NCI-H774 (cell line): Measurements from ENCODE around the gene USP3.

ENCODE experiments used
- DNase-seq: peaks from one replicate; lab custom pipeline; 2025; lab: John Stamatoyannopoulos, UW

Gene USP3

DNA sequence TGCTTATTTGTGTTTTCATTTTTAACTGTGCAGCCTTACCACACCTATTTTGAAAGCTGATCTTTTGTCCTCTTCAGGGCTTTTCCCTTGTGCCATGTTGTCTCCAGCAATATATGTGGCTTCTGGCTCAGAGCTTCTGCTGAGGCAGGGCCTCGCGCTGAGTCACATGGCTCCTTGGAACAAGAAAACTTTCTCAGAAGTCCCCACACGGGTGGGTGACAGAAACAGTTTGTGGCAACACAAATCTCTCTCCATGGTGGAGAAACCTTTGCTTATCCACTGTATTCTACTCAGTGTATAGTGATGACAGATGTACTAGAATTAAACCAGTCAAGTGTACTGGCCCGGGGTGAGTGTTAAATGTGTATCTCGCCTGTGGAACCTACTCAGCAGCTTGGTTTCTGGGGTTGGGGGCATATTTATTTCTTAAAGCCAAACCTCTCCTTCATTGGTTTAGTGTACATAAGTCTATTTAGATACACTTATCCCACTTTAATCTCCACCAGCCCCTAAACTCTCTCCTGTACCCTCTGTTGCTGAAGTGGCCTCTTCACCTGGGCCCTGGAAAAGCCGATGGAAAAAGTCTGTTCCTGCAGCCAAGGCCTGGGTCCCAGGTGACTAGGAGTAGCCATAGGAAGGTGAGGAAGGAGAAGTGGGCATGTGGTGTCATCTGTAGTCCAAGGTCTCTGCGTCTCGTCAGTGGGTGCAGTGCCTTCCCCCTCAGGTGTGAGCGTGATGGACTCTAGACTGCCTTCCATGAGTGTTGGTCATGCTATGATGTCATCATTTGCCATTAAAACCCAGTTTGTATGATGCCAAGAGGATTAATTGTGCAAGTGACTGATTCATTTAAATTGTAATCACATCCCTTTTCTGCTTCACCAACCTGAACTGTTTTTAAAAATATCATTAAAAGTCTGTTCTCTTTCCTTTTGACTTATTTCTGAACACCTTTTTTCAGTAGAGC is 89.6 kb downstream of the USP3 start:
- no peak for DNase-seq

DNA sequence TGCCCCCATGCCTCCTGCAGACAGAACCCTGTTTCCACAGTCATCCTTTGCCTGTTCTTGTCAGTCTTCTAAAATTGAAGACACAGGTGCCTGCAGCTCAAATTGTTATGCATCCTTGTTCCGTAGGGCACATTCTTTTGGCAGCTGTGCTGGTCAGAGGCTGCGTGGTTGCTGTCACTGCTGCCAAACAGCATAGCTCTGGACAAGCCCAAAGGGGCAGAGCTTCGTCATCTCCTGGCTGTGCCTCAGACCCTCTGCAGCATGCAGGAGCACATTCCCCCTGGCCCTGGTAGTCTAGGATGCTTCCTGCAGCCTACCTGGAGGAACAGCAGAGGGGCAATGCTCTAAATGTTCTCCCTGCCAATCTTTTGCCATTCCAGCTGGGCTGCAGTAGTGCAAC is 90.7 kb downstream of the USP3 start:
- no peak for DNase-seq

DNA sequence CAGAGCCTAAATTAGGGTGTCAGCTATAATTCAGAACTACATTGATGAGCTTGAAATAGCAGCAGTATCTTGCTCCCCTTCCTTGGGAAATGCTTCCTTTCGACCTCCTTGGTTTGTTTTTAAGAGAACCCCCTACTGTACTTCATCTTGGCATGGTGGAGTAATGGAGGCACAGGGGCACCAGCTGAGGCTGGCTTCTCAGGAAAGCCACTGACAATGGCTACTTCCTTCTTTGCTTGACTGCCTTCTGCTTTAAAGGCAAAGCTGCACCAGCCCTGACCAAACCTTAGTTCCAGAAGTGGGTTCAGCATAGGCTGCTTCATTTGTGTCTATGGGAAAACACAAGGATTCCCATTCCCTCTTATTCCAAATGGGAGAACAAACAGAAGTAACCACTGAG is 91.3 kb downstream of the USP3 start:
- DNase-seq, result no peak

DNA sequence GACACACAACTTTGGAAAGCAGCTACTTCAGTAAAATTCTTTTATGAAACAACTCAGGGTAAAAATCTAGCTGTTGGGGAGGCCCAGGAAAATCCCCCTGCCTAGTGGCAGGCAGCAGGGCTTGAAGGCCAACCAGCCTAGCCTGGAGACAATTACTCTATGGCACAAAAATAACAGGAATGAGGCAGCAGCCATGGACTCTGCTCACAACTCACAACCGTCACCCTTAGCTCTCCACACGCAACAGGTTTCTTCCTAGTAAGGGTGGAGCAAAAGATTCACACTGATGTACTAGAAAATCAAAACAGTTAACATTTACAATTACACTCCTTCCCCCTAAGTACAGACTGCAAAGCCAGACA is 92.3 kb downstream of the USP3 start:
- no peak for DNase-seq

DNA sequence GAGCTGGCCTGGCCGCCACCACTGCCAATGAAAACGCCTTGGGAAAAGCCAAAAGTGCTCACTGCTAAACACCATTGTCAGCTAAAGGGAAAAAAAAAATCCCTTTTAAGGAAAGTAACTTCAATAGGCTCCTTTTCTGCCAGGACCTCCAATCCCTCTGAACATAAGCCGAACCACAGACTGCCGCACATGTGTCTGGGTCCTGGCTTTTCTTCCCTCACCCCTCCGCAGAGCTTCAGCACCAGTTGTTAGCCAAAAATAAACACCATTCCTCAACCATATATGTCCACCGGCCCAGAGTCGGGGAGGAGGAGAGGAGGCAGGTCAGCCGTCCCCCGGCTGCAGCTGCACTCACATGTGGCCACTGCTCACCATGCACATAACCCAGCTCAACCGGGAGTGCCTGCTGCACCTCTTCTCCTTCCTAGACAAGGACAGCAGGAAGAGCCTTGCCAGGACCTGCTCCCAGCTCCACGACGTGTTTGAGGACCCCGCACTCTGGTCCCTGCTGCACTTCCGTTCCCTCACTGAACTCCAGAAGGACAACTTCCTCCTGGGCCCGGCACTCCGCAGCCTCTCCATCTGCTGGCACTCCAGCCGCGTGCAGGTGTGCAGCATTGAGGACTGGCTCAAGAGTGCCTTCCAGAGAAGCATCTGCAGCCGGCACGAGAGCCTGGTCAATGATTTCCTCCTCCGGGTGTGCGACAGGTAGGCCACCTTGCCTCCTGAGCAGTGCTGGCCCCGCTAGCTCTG is 92.8 kb downstream of the USP3 start, which contains the start of gene FBXL22:
TSS of gene FBXL22 (plus strand) at position 350 of the 753 bp plus-strand sequence. CDS start at position 356, 6 bp downstream.
- DNase-seq, result peak; percentile 40

DNA sequence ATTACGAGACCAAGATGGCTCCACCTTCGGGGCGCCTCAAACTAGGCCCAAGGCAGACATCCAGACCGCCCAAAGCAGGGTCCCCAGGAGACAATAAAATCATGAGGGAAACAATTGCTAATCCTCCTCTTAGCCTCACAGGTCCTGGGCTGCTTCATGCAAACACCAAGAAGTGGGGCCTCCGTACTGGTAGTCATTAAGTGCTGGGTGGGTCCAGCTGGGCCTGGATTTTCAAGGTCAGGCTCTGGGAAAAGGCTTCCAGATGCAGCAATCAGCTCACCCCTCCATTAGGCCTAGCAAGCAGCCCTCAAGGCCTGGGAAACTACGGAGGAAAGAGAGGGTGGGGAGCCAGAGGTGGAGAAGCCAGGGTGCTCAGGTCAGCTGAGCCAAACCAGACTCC is 93.4 kb downstream of the USP3 start:
- no peak for DNase-seq

DNA sequence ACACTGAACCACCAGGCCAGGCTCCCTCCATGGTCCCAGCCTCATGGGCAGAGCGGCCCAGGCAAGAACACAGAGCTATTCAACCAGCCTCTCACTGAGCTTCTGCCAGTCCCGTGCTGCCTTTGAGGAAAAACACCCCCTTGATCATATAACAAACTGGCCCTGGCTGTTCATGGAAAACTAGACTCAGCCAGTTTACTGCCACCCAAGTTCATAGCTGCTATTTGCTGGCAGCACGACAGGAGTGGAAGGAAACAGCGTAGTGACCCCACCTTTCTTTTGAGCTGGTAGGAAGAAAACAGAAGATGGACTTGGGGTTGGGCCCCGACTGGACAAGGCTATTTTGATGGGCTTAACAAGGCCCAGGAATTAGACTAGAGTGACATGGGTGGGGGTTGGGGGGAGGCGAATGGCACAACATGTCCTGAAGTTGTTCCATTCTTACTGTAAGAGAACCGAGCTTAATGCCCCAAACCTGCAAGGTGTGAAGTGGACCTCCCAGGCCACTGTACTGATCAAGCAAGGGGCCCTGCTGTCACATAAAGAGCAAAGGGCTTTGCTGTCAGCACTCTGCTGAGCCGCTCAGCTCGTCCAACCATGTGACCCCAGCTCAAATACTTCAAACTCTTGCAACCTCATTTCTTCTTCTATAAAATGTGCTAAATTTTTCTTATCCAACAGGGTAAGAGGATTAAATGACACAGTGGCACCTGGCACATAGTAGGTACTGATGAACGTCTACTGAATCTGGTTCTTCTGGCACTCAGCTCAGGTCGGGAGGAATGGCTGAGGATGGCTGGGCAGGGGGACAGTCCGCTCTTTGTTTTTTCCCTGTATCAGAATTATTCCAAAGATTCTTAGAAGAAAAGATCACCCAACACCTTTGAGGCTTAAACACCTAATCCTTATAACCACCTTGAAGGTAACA is 94.3 kb downstream of the USP3 start:
- no peak for DNase-seq

DNA sequence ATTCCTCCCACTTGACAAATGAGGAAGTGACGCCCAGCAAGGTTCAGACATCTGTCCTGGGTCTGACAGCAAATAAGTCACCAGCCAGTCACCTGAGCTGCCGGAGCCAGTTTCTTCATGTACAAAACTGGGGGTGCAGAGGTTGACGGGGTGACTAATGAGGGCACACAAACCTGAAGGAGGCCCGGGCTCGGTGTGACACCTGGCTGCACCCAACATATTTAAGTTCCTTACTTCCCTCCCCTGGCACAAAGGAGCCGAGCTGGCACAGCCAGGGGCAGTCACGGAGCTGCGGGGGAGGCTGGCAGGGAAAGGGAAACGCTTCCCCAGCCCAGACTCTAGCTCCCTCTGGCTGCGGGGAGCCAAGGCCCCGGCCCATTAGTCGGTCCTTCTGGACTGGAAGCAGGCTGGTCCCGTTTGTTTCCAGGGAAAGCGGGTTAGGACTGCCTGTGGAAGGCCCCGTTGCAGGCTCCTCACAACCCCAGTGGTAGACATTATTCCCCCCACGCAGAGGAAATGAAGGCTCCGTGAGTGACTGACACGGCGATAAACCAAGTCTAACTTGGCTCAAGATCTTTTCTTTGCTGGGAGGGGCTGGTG is 95.1 kb downstream of the USP3 start:
- DNase-seq, result no peak

DNA sequence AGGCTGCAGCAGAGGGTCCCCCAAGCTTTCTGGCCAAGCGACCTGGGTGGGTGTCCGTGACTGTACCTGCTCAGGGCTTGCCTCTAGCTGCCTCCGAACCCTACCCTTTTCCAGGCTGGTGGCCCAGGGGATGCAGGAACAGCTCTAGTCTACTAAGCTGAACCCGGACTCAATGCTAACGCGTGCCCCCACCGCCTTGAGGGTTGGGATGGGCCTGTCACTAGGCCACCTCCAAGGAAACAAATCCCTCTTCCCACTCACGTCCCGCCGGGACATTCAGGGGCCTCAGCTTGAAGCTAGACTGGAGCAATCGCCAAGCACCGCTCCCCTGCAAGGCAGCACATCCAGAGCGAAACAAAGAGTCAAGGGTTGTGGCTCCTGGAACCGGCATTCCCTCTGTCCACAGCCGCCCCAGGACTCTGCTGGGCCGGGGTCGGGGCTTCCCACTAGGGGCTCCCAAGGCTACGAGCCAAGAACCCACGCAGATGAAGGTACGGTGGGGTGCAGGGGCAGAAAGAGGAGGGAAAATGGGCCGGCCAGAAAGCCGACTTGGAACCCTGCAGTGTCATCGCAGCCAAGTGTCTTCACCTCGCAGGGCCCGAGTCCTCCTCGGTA is 95.7 kb downstream of the USP3 start:
- no peak for DNase-seq

DNA sequence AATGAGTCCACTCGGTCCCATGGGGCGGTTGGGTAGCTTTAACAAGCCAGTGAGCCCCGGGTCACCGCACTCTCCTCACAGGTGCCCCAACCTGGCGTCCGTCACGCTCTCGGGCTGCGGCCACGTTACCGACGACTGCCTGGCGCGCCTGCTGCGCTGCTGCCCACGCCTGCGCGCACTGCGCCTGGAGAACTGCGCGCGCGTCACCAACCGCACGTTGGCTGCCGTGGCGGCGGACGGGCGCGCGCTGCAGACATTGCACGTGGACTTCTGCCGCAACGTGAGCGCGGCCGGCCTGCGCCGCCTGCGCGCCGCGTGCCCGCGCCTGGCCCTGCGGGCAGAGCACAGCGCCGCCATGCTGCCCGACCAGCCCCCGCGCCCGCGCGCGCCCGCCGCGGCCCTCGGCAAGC is 96.2 kb downstream of the USP3 start:
- peak; percentile 91 for DNase-seq

DNA sequence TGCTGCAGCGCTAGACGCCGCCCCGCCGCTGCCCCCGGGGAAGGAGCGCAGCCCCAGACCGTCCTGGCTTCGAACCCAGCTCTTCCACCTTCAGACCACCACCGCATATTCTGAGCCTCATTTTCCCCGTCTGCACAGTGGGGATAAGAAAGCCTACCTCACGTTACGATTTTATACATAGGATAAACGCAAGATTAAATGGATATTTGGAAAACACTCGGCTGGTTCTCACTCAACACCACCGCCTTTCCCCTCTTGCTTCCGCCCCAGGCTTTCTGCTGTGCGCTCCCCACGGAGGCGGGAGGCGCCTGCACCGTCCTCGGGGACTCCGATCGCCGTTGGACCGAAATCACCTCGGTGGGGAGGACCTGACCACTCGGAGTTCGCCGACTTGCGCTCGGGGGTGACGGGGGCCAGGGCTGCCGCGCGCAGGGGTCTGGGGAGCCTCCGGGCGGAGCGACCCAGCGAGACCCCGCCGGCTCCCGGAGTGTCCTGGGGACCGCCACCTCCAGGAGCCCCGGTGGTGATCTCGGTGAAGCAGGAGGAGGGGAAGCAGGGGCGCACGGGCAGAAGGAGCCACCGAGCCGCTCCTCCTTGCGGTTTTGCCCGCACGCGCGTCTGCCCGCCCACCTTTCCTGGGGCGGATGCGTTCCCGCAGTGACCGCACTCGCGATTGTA is 96.8 kb downstream of the USP3 start:
- DNase-seq, result no peak

DNA sequence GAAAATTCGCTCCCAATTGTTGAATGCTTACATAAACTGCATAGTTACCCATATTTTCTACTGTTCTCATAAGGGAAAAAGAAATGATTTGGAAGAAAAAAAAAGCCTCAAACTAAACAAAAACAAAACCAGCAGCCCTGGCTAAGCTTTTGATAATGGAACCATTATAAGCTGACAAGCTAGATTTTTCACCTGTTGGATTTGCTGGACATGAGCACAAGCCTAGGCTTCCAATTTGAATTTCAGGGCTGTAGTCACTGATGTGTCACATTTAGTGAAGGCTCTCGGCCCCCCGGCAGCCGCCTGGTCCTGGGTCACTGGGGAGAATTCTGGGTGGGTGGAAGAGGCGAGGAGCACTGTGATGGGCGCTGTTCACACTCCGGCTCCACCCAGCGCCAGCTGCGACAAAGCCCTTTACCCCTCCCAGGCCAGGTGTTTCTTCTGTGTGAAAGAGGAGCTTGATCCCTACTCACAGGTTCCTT is 97.4 kb downstream of the USP3 start:
- DNase-seq, result peak; percentile 52

DNA sequence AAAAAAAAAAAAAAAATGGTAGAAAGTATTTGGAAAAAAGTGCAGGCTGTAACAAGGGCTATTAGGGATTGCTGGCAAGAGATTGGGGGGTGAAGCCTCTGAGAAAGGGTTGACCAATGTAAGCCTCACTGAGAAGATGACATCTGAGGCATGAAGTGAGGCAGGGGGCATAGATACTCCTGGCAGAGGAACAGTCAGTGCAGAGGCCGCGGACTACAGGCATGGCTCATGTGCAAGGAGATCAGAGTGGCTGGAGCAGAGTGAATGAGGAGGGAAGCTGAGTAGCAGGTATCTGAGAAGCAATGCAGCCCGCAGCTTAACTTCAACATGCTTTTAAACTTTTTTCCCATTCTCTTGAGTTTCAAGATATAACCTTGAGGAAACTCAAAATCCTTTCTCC is 98.2 kb downstream of the USP3 start:
- DNase-seq, result no peak

DNA sequence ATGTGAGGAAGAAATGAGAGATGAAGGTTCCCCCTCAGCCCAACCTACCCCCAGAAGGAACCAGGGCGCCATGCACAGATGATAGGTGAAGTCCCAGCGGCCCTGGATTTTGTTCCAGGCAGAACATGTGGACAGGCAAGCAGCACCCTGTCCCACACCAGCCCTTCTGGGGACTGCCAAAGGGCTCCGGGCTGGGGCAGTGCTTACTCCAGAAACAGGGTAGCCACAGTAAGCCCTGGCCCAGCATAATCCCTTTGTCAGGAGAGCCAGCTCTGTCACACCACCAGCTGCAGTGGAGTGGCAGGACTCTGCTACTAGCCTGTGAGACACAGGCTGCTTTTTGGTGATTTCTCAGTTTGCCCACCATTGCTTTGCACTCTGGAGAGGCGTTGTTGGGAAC is 99.1 kb downstream of the USP3 start:
- DNase-seq, result no peak

DNA sequence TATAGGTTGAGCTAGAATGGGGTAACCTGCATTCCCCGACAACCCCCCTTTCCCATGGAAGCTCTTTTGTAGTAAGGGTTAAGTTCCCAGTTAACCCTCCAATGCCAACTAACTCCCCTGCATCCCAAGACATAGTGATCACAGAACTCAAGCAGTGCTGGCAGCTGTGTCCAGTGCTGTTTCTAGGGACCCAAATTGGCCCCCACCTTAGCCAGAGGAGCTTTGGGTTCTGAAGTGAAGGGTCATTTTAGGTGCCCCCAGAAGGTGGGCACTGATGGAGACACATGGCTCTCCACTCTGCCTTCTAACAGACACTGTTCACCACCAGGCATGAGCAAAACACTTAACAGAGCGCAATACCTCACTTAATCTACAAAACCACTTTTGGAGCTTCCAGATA is 99.9 kb downstream of the USP3 start:
- DNase-seq, result no peak

DNA sequence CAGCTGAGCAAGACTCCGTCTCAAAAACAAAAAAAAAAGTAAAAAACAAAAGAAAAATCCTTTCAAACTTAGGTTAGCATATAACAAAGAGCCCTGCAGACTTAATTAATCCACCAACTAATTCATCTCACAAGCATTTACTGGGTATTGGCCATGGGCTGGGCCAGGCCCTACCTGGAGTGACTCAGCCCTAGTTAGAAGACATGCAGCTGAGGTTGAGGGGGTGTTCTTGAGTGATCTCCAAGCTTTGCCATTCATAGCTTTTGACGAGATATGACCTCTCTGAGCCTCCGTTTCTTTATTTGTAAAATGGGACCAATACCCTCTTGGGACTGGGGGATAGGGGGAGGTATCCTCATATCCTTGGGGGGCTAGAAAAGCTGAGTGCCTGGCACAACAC is 100.6 kb downstream of the USP3 start:
- DNase-seq, result no peak

DNA sequence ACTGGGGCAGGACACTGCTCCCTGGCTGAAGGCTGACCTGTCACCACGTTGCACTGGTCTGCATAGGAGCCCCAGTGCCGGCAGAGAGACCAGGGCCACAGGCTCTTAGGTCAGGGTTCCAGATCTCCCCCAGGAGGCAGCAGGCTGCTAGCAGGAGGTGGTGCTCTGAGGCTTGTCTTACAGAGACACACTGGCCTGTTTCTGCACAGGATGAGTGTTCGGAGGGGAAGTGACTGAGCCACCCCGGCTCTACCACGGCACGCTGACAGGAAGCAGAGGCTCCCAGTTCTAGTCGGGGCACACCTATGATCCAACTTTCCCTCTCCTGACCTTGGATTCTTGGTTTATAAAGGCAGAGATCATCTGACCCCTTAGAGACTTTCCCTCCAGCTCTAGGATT is 101.4 kb downstream of the USP3 start:
- no peak for DNase-seq

DNA sequence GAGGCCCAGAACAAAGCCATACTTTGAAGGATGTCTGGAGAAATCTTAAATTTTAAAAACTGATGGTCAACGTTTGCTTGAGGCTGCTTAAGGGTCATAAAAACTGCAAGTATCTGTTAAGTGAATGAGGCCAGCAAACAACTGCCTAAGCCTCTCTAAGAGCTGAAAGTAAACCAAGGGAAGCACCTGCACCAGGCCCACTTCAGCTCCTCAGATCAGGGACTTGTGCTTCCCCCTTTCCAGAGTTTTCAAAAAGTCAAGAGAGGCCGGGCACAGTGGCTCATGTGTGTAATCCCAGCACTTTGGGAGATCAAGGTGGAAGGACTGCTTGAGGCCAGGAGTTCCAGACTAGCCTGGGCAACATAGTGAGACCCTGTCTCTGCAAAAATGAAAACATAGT is 101.9 kb downstream of the USP3 start:
- no peak for DNase-seq

DNA sequence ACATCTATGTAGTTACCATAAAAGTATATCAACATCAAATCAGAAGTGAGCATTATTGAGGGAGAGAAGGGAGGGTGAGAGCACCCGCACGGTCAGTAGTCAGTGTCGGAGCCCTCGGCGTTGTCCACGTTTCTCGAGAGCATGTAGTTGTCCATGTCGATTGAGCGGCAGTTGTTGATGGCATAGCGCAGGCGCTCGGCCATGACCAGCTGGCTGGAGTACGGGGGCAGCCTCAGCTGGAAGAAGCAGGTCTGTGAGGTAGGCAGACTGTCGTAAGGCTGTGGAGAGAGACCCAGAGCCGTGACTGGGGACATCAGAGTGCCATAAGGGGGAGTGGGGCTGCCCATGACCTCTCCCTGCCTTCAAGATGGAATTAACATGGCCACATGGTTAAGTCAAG is 104.6 kb downstream of the USP3 start:
- DNase-seq, result no peak

DNA sequence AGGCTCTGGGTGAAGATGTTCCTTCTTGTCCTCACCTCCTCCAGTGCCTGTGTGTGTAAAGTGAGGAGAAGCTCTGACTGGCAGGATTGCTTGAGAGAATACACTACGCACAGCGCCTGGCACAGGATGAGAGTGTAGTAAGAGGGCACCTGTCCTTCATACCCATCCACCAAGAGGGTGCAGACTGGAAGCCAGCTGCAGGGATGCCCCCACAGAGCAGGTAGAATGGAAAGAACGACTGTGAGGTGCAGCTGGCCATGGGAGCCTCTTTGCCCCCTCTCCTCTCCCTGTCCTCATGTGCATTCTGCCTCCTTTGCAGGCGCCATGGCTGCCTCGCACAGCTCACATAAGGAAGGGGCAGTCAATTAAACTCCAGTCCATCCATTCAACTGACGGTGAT is 105.1 kb downstream of the USP3 start:
- DNase-seq, result no peak
